Measurements from ENCODE around the gene RPL22L1. TPM values are rescaled to one million over a fixed set of nuclear protein-coding genes. Genes with fewer than 3 reads are reported as not detected.
"Not testable (repeated sequence)": the region's sequence is repeated elsewhere in the genome, so short reads cannot be mapped to it uniquely, and the experiment has no call there.

RPL22L1 gene
- total RNA-seq, 1 experiment from 2014 or later, result 40.0 TPM

DNA sequence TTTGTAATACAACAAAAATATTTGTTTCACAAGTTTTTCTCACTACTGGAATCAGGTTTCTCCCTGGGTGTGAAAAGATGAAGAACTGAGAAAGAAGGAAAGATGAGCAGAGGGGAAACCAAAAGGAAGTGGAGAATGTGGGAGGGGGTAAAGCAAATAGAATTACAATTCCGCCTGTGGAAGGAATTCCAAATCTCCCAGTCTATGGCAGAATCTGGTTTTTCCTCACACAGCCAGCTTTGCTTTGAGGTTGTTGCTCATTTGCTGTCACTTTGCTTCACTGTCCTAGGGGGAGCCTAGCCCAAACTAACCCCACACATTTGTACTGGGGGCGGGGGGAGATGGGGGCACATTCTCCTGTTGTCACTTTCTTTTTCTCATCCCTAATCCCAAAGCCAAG lies 43.9 kb downstream of the RPL22L1 start:
- TF ChIP-seq EZH2 (IDR thresholded peaks at IDR 0.05; ENCODE audit: low read length, unreplicated experiment) (no peak), EZH2phosphoT487 (IDR thresholded peaks at IDR 0.05; ENCODE audit: borderline replicate concordance, low read length) (no peak), CTCF (conservative IDR thresholded peaks at IDR 0.05; ENCODE audit: low read depth, low read length) (no peak)
- H3F3A ChIP-seq (ENCODE audit: low read length, unreplicated experiment), result no peaks in the 10 kb centered on the region
- no peaks in the 10 kb centered on the region for H4K20me1 ChIP-seq (ENCODE audit: low read length)
- H3K4me3 ChIP-seq (ENCODE audit: low read length), result no peak overlapping the region
- POLR2A ChIA-PET (ENCODE audit: unreplicated experiment), result no interaction called here
- no peaks in the 10 kb centered on the region for H3K79me2 ChIP-seq (ENCODE audit: low read length)
- no peaks in the 10 kb centered on the region for H3K4me1 ChIP-seq (ENCODE audit: insufficient read depth, low read length)
- intact Hi-C loops (cut with micrococcal nuclease), result no loop called here
- H3K36me3 ChIP-seq (ENCODE audit: low read depth, low read length), result no peaks in the 10 kb centered on the region
- no peaks in the 10 kb centered on the region for H3K9me2 ChIP-seq (replicated peaks; ENCODE audit: low read length)
- no peak overlapping the region for H3K9ac ChIP-seq (ENCODE audit: low read length)
- no peak overlapping the region for H3K4me2 ChIP-seq (ENCODE audit: low read length)
- H3K27me3 ChIP-seq (ENCODE audit: low read length), result no peaks in the 10 kb centered on the region
- BruUV-seq (replicated peaks), result no TSS peak
- H3K27ac ChIP-seq (ENCODE audit: low read length), result no peak overlapping the region
- H2AFZ ChIP-seq (ENCODE audit: low read length), result no peak overlapping the region
- ATAC-seq (no peak), DNase-seq (no peak)
- no peaks in the 10 kb centered on the region for H3K9me3 ChIP-seq (ENCODE audit: low read length)
- CTCF ChIA-PET, result no interaction called here

DNA sequence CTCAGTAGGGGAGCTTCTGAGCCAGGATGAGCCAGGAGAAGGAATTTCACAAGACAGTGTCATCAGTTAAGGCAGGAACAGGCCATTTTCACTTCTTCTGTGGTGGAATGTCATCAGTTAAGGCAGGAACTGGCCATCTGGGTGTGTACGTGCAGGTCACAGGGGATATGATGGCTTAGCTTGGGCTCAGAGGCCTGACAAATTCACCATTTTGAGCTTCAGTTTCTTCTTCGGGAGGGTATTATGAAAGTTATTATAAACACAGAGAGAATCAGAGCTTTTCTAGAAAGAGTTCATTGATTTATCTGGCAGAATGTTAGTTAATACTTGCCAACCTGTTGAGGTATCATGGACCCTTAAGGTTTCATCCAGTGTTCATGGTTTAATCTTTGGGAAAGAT lies 46.4 kb downstream of the RPL22L1 start:
- H4K20me1 ChIP-seq (ENCODE audit: low read length); H3K79me2 ChIP-seq (ENCODE audit: low read length); BruUV-seq (replicated peaks); H3K4me2 ChIP-seq (ENCODE audit: low read length); H3K9me2 ChIP-seq (replicated peaks; ENCODE audit: low read length); H3K9ac ChIP-seq (ENCODE audit: low read length); H3K4me1 ChIP-seq (ENCODE audit: insufficient read depth, low read length); intact Hi-C loops (cut with micrococcal nuclease); CTCF ChIA-PET; H3K9me3 ChIP-seq (ENCODE audit: low read length); H3K27ac ChIP-seq (ENCODE audit: low read length); POLR2A ChIA-PET (ENCODE audit: unreplicated experiment); DNase-seq; H3K27me3 ChIP-seq (ENCODE audit: low read length); ATAC-seq; H3K36me3 ChIP-seq (ENCODE audit: low read depth, low read length); H3F3A ChIP-seq (ENCODE audit: low read length, unreplicated experiment); H3K4me3 ChIP-seq (ENCODE audit: low read length); H2AFZ ChIP-seq (ENCODE audit: low read length): not testable (repeated sequence)

GRCh38 chr3:170818325-170818724 lies 51.7 kb downstream of the RPL22L1 start:
- ATAC-seq; H3K79me2 ChIP-seq (ENCODE audit: low read length); CTCF ChIA-PET; POLR2A ChIA-PET (ENCODE audit: unreplicated experiment); H3K36me3 ChIP-seq (ENCODE audit: low read depth, low read length); H3K27ac ChIP-seq (ENCODE audit: low read length); DNase-seq; H3K9ac ChIP-seq (ENCODE audit: low read length); H3K27me3 ChIP-seq (ENCODE audit: low read length); H3K9me2 ChIP-seq (replicated peaks; ENCODE audit: low read length); BruUV-seq (replicated peaks); H3K9me3 ChIP-seq (ENCODE audit: low read length); H3K4me3 ChIP-seq (ENCODE audit: low read length); H4K20me1 ChIP-seq (ENCODE audit: low read length); H2AFZ ChIP-seq (ENCODE audit: low read length); H3F3A ChIP-seq (ENCODE audit: low read length, unreplicated experiment); H3K4me2 ChIP-seq (ENCODE audit: low read length): not testable (repeated sequence)
- H3K4me1 ChIP-seq (ENCODE audit: insufficient read depth, low read length), result peaks cover 12% of the 10 kb centered on the region
- intact Hi-C loops (cut with micrococcal nuclease), result loop anchor here (10.0 kb wide), 1 partner anchor 1054 kb away; the partner anchor contains the start of genes ACTRT3 and TERC

GRCh38 chr3:170817471-170817870 lies 52.5 kb downstream of the RPL22L1 start:
- H3K27me3 ChIP-seq (ENCODE audit: low read length); H3K79me2 ChIP-seq (ENCODE audit: low read length); H3K9me2 ChIP-seq (replicated peaks; ENCODE audit: low read length); CTCF ChIA-PET; H3K4me3 ChIP-seq (ENCODE audit: low read length); H3K9ac ChIP-seq (ENCODE audit: low read length); H3K4me2 ChIP-seq (ENCODE audit: low read length); H3K9me3 ChIP-seq (ENCODE audit: low read length); BruUV-seq (replicated peaks); H4K20me1 ChIP-seq (ENCODE audit: low read length); H3F3A ChIP-seq (ENCODE audit: low read length, unreplicated experiment); ATAC-seq; H2AFZ ChIP-seq (ENCODE audit: low read length); H3K27ac ChIP-seq (ENCODE audit: low read length); DNase-seq; H3K36me3 ChIP-seq (ENCODE audit: low read depth, low read length): not testable (repeated sequence)
- peaks cover 13% of the 10 kb centered on the region for H3K4me1 ChIP-seq (ENCODE audit: insufficient read depth, low read length)
- intact Hi-C loops (cut with micrococcal nuclease), result loop anchor here (10.0 kb wide), 1 partner anchor 1053 kb away; the partner anchor contains the start of genes ACTRT3 and TERC
- POLR2A ChIA-PET (ENCODE audit: unreplicated experiment), result interaction anchor here (0.6 kb wide), 1 partner anchor 1537 kb away, joined by 4 read pairs; no protein-coding TSS in a partner anchor

All from PC-3 (cell line).